GM19455 (cell line): ENCODE results near the gene PLEKHA7.

Source experiments
- ATAC-seq: cut with Tn5 transposase; IDR thresholded peaks from one replicate; pipeline ENCODE4 v1.9.1; 2021; ENCODE audit not compliant: unreplicated experiment

The PLEKHA7 gene

DNA sequence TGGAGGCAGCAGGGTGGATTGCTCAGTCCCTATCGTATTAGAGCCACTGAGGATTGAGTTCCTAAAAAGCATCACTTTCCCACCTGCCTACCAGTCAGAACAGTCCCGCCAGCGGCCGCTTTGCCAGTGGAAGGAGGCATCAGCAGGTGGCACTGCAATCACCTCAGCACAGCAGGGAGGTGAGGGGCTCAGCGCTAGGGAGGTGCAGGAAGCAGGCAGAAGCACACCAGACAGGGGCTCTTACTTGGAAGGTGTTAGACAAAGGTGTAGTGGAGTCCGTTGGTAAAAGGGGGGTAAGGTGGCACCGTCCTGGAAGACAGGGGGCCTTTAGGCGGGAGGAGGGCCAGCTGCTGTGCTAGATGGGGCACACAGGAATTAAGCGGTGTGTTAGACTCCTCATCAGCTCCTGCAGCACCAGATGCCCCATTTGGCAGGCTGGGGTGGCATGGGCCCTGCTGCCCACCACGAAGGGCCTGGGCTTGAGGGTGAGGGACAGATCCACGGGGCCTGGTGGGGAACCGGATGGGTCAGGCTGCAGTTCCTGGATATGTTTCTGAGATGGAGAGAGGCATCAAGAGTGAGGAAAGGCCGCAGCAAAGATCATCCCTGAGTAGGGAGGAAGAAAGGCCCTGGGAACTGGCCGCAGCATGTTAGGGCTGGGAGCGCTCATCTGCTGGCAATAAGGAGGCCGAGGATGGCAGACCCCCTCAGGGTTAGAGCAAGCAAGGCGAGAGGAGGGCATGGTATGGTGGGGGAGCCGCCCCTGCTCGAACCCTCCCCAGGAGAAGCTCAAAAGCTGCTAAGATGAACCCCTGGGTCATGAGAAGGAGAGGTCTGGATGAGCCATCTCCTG, 233.3 kb downstream of the PLEKHA7 start:
- no peak for ATAC-seq

DNA sequence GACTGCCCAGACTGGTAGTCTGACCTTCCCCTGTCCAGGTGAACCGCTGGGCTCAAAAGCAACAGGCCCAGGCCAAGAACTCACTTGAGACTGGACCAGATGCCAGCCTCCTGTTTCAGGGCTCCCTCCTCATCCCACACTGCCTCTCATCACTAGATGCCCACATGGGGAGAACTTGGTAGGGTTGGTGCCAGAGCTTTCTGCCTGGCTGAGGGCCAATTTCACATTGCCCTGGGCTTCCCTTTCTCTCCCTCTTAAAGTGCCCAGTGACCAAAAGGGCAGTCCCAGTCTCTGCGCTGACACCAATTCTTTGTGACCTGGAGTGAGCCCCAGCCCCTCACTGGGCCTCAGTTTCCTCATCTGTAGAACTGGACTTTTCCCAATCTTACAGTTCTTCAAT, 234.1 kb downstream of the PLEKHA7 start:
- ATAC-seq = no peak

DNA sequence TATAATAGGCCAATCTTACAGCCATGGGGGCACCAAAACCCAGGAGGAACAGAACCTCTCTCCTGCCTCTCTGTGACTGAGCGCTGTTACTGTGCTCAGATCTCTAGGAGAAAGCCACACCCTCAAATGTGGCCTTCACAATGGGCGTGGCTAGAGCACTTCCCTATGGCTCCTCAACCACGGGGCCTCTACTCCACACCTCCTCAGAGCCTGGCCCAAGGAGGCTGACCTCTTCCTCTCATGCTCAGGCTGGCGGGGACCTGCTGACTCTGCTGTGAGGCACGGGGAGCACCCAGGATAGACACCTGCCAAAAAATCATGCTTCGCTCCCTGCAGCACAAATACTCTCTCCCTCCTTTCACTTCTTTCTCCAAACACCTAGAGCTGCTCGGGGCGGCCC, 234.8 kb downstream of the PLEKHA7 start:
- ATAC-seq = no peak

DNA sequence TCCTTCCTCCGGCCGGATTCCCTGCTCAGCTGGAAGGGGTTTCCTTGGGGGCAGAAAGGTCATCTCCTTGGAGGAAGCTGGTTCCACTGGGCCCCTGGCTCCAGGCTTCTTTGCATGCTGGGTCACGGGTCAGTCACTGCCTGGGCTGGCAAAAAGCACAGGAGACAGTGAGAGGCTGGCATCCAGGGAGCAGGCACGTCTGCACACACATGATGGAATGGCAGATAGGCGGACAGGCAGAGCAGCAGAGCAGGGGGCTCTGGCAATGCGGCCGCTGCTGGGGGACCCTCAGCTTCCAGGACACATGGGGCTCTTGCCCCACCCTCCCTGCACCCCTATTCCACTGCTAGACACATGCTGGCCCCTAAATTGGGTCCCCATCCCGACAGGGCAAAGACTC, 235.3 kb downstream of the PLEKHA7 start:
- ATAC-seq = no peak

DNA sequence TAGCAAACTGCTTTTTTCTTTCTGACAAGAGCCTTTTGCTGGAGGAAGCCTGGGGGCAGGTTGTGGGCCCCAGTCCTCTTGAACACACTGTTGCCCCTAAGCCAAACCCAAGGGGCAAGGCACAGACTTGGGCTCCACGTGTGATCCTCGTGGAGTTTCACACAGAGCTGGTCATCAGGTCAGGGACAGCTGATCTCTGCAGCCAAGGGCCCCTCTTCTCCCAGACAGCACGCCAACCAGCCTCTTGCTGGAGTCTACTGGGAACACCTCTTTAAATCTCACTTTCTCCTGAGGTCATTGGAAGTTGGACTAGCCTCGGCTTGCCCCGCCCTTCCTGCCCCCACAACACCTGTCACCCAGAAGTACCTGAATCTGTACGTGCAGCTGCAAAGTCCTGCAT, 235.9 kb downstream of the PLEKHA7 start:
- ATAC-seq = no peak

DNA sequence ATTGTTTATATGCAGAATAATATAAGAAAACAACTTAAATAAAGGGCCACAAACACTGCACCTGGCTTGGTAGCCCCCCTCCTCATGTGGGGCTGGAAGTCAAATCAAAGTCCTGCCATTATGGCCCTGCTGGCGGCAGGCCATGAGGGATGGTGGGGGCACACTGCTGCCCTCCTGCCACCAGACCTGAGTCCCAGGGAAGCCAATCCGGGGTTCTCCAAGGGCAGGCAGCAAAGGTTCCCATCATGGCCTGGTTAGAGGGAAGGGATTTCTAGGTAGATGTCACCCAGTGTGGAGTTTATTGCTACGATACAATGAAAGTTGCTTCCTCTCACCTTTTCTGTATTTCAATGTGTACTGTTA, 236.6 kb downstream of the PLEKHA7 start:
- ATAC-seq = no peak

DNA sequence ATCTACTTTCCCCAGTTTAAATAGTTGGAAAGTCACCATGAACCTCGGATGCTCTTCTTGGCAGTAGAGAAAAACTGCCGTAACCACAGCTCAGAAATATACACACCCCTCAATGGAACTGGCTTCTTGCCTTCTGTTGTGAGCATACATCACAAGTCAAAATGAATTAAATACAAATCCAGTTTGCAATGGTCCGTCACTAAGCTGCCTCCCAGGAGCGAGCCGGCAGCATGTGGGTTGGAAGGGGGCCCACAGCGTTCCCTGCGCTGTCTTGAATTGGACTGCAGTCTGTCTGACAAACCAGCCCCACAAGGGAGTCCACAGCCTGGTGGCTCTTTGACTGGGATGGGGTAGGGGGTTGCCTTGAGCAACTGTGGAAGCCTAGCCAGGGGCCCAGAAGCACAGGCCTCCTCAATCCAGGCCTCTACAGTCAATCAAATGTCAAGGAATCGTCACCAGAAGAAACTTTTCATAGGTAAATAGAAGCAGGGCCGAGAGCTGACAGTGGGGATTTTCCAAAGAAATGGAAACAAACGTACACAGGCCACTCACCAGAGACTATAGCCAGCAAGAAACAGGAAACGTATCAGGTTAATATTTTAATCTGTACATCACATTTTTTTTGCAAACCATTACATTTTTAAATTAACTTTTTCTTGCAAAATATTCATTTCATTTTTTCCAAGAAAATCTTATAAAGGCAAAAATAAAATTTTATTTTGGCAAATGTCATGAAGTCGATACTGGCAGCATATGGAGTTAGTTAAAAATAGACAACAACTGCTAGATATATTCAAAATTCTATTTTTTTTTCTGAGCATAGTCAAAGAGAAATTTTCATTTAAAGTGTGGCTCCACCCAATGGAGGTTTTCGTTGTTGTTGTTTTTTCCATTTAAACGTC, 237.3 kb downstream of the PLEKHA7 start:
- ATAC-seq = no peak

DNA sequence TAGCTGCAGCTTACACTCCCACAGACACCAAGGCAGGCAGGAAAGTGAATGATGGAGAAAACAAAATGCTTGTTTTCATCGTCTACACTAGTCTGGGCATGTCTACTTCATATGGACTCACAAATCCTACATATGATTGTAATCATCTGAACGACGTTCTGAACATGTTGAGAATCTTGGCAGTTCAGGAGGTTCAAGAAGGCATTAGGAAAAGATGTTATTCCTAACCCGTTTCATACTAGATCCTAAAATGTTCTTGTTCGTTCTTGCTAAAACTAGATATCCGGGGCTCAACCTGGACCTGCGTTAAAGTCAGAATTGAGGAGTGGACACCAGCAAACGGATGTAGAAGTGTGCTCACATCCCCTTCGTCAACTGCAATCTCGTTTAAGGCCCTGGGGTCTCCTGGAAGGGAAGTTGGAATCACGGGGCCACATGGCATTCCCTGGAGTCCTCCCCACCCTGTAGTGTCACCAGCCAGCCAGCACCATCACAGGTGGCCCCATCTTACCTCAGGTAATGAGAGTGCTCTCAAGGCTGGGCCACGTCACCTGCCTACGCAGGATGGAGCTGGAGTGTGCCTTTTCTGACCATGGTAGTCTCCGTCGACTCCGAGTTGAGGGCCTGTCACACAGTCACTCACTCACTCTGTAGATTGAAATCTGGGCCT, 238.5 kb downstream of the PLEKHA7 start:
- no peak for ATAC-seq

DNA sequence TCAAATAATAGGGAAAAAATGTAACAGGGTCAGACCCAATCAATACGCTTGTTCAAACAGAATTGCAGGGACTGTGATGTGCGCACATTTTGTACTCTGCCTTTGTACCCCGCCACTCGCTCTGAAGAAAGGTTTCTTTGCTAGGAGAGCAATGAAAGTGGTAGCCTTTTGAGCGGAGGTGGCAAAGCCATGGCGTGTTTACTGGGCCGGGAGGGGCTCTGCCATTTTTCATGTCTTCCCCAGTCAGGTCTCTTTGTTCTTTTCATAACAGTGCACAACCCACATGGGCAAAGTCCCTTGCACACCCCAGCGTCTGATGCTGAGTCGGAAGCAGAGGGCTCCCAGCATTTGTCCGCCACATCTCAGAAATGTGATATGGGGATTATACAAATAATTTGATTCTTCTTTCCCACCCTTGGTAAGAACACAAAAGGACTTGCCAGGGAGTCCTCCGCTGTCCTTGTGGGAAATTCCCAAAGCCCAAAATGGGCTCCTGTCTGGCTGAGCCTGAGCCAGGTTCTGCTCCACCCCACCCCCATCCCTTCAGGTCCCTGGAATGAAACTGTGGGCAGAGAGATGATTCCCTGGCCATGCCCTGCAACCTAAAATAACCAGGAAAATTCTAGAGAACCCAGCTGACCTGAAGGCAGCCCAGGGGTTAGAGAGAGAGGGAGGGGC, 239.1 kb downstream of the PLEKHA7 start:
- no peak for ATAC-seq

DNA sequence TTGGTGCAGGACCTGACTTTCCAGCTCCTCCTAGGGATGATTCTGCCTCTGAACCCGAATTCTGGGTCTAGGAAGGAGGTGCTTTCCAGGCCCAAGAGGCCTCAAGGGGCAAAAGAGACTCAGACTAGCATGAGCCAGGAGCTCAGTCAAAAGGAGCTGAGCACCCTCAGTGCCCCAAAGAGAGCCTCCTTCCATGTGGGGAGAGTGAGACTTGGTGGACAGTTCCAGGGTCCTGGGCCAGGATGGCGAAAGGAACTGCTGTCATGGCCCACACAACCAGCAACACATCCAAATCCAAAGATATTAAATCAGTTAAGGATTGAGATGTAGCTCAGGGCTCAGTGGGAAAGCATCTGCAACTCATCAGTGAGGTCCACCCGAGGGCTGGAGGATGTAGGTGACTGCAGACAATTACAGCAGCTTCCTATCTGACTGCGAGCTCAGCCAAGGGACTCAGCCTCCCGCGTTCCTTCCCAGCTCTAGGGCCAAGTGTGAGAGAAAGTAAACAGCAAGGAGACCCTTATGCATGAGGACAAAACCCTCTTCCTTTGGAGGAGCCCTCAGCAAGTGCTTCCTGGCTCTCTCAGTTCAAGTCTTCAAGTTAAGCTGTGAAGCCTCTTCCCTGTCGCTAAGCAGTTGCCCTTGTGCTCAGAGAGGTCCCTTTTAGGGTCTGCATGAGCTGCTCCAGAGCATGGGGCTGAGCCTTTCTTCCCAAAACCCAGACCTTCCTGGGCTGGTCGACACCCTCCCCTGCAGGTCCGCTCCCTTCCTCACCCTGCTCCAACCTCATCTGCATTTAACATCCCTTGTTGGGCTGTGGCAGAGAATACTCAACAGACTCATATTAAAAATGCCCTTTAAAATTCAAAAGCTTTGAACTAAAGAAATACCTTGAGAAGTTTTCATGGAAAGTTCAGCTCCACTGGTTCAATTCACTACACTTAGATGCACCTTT, 240.0 kb downstream of the PLEKHA7 start:
- ATAC-seq = no peak

DNA sequence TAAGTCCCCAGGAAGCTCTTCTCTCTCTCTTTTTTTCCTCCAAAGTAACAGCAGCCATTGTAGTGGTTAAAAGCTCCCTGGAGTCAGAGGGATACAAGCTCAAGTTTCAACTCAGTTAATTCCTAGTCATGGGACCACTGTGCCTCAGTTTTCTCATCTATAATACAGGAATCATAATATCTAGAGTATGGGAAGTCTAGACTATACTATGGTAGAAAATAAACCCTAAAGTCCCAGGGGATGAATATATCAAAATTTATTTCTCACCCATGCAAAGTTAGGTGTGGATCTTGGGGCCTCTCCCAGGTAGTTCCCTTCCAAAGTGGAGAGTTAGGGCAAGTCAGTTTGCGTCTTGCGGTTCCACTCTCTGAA, 242.1 kb downstream of the PLEKHA7 start:
- ATAC-seq = no peak

DNA sequence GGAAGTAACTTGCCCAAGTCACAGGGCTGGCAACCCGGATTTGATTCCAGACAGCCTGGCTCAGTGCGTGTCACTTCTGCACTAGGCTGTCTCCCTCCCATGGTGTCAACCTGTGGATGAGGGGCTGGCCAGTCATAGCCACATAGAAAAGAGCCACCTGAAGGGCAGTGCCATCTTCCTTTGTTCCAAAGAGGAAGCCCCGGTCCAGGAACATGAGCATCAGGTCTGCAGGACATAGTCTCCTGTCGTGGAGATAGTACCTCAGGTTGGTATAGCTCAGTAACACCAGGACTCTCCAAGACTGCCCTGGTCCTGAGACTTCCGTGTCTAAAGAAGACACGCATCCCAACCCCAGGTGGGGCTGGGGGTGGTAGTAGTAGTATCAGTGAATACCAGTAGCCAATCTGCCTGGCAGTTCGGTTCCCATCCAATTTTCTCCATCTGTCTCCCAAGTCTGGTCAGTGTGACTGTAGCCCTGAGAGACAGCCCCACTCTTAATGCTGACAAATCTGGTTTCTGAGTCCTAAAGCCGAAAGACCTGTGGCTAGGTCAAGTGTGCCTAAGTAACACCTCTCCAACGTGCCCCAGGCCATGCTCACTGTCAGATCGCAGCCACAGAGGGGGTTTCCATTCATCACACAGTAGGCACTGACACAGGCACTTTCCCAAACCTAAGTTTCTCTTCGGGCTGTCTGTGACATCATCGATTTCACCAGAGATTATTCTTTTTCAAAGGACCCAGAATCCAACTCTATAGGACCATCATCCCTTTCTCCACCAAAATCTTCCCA, 242.7 kb downstream of the PLEKHA7 start:
- ATAC-seq = no peak

DNA sequence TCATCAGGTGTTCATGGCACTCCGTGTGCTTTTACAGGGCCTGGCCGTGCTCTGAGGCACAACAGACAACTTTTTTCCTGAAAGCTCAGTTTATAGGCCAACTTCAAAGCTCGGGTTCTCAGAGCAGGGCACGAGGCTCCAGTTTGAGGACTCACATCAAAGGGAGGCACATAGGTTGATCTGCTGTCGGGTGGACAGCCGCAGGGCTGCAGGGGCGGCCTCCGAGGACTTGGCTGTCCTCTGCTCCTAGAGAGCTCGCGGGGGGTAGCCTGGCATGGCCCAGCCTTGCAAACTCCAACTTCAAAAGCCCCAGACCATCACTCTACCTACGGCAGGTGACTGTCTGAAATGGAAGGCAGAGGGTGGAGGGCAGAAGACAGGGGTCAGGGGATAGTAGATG, 244.2 kb downstream of the PLEKHA7 start:
- ATAC-seq = no peak

DNA sequence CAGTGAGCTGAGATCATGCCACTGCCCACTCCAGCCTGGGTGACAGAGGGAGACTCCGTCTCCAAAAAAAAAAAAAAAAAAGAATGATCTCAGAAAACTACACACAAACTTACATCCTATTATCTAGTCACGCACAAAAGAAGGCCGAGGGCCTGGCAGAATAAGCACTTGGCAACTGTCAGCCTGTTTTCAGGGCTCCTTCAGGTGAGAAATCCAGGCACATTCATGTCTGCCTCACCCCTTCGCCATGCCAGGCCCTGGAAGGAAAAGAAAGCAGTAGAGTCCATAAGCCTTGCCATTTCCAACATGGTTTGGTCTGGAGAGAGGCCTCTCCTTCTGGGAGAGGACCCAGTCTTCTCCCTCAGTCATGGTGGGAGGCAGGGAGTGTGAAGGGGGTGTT, 244.8 kb downstream of the PLEKHA7 start:
- no peak for ATAC-seq

DNA sequence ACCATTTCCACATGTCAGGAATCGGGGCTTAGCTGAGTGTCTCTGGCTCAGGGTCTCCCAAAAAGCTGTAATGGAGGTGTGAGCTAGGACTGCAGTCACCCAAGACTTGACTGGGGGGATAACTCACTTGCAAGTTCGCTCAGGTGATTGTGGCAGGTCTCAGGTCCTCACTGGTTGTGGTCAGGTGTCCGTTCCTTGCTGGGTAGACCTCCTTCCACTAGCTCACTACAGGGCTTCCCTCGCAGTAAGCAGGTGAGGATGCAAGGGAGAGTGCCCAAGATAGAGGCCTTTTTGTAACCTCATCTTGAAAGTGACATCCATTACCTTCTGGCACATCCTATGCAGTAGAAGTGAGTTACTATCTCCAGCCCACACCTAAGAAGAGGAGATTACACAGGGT, 246.3 kb downstream of the PLEKHA7 start:
- ATAC-seq = no peak

DNA sequence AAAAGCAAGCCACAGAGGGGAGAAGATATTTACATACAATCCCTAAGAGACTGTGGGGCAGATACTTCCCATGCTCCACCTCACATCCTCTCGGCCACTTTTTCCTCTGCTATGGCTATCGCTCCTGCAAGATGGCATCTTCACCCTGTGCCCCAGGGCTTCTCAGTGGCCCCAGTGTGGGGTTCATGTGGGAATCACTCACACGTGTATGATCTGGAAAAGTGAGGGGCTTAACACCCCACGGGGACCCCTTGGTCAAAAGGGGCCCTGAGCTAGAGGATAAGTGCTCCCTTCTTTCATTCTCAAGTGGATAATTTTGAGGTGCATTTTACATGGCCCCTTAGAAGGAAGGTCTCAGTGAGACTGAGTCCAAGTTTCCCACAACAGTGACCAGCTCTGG, 247.1 kb downstream of the PLEKHA7 start:
- ATAC-seq = no peak

DNA sequence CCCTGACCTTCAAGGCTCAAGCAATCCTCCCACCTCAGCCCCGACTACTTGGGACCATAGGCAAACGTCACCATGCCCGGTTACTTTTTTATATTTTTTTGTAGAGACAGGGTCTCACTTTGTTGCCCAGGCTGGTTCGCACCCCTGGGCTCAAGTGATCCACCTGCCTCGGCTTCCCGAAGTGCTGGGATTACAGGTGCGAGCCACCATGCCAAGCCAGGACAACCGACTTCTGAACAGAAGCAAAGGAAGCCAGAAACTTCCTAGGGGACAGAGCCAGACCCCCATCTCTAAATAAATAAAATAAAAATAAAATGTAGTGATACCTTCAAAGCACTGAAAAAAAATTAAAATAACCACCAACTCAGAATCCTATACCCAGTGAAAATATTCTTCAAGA, 249.3 kb downstream of the PLEKHA7 start:
- ATAC-seq = no peak

DNA sequence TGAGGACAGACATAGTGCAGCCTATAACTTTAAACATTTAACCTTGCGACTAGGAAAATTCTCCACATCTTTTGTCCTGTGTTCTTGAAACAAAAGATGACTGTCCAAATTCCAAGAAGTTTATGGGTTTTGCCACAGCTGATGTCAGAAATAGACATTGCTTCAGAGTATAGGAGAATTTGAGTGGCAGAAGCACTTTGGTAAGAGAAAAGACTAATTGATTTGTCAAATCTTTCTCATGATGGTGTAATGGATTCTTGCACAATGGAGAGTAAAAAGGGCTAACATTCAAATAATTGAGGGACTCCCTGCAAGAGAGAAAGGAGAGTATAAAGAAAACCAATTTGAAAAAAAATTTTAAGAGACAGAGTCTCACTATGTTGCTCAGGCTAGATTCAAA, 250.5 kb downstream of the PLEKHA7 start:
- ATAC-seq = no peak

DNA sequence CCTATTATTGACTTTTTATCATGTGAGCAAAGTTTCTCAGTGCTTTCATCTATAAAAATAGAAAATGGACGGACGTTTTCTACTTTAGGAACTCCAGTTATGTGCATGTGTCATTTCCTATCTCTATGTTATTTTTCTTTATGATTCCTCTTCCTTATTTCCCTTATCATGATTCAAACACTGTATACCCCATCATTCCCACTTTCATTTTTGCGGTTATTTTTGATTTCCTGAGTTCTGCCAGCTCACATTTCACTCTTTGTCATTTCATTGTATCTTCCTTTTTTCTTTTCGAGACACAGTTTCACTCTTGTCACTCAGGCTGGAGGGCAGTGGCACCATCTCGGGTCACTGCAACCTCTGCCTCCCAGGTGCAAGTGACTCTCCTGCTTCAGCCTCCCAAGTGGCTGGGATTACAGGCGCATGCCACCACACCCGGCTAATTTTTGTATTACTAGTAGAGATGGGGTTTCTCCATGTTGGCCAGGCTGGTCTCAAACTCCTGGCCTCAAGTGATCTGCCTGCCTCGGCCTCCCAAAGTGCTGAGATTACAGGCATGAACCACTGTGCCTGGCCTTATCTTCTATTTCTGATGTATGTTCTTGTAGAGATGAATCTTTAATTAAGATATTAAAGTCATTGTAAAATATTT, 254.2 kb downstream of the PLEKHA7 start:
- no peak for ATAC-seq
